ENCODE measurements around the gene INIP. TPM values are rescaled to one million over a fixed set of nuclear protein-coding genes. Genes with fewer than 3 reads are reported as not detected.

The INIP gene
- total and polyA plus RNA-seq, 9 of the 15 experiments (the other 6 are each of a cell fraction or from before 2014, with no cell fraction given): 11.9 to 87.9 (median 37.3) TPM

DNA sequence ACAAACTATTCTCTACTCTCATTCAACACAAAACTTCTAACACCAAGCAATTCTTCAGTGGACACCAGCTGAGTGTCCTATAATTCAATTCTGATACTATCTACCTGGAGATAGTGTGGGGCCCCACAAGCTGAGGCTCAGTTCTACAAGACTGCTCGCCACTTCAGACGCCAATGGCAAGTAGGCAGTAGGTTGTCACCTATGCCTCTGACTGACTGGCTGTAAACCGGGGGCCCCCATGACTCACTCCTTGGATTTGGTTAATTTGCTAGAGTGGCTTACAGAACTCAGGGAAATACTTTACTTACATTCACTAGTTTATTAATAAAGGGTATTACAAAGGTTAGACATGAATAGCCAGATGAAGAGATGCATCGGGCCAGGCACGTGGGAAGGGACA is 21.5 kb downstream of the INIP start:
- Histone ChIP-seq H3K4me1 (replicated peaks in 1 of 2; ENCODE audit: control insufficient read depth in 2 of 2, insufficient read depth in 2 of 2, low read length in 2 of 2) (no peaks in the 10 kb centered on the region; a peak in 1 of 5 replicates), H3K4me2 (ENCODE audit: insufficient read depth, low read length) (no peak overlapping the region), H2AFZ (ENCODE audit: low read depth, low read length) (no peak overlapping the region), H3K9ac (ENCODE audit: insufficient read depth in 1 of 2, low read depth in 2 of 2, low read length in 2 of 2) (no peak overlapping the region), H3K36me3 (ENCODE audit: control insufficient read depth, insufficient read depth, low read length) (peaks cover 70% of the 10 kb centered on the region), H3K9me3 (replicated peaks; ENCODE audit: control insufficient read depth, insufficient read depth, low read depth, low read length) (no peaks in the 10 kb centered on the region), H3K4me3 (no peak overlapping the region), H3K79me2 (ENCODE audit: control insufficient read depth, insufficient read depth, low read length) (peaks cover under 1% of the 10 kb centered on the region; the same call in 2 of the 3 replicates), H3K9me1 (ENCODE audit: control insufficient read depth, insufficient read depth, low read length) (no peaks in the 10 kb centered on the region), H3K27ac (ENCODE audit: extremely low read depth, low read depth, low read length) (no peak overlapping the region), H4K20me1 (replicated peaks; ENCODE audit: control insufficient read depth, insufficient read depth, low read length) (no peaks in the 10 kb centered on the region), H3K27me3 (ENCODE audit: control insufficient read depth in 2 of 2, insufficient read depth in 2 of 2, low read length in 2 of 2) (no peaks in the 10 kb centered on the region)
- no TSS peak for BruUV-seq (replicated peaks)
- POLR2A ChIA-PET: interaction anchor here (1.2 to 1.6 kb wide), 2 partner anchors 9 to 12 kb away, joined by 3 read pairs; no protein-coding TSS in a partner anchor
- WGBS (ENCODE audit: insufficient coverage, low coverage, missing lambda C conversion rate): 87% methylated on average over 5 of the region's 5 CpGs
- no peak for DNase-seq (ENCODE audit: extremely low read depth in 1 of 4, low spot score in 3 of 4)
- no peak for TF ChIP-seq ZNF263 (CRISPR knock-in tag; IDR thresholded peaks at IDR 0.05; ENCODE audit: borderline replicate concordance)
- TF ChIP-seq ZC3H8 (IDR thresholded peaks at IDR 0.05): no peak
- no peak for TF ChIP-seq HLTF (IDR thresholded peaks at IDR 0.05)
- TF ChIP-seq BRD9 (IDR thresholded peaks at IDR 0.05; ENCODE audit: low read depth, partially characterized antibody): no peak
- no peak for TF ChIP-seq YY1 (IDR thresholded peaks at IDR 0.05; ENCODE audit: borderline replicate concordance in 1 of 3, control insufficient read depth in 1 of 3, extremely low read depth in 1 of 3, insufficient read depth in 3 of 3, insufficient read length in 1 of 3, insufficient replicate concordance in 2 of 3, low read depth in 1 of 3, low read length in 2 of 3)
- TF ChIP-seq SMARCA4 (IDR thresholded peaks at IDR 0.05): no peak
- no peak for TF ChIP-seq SMARCC2 (IDR thresholded peaks at IDR 0.05; ENCODE audit: low read depth)
- TF ChIP-seq, protein P1, sequence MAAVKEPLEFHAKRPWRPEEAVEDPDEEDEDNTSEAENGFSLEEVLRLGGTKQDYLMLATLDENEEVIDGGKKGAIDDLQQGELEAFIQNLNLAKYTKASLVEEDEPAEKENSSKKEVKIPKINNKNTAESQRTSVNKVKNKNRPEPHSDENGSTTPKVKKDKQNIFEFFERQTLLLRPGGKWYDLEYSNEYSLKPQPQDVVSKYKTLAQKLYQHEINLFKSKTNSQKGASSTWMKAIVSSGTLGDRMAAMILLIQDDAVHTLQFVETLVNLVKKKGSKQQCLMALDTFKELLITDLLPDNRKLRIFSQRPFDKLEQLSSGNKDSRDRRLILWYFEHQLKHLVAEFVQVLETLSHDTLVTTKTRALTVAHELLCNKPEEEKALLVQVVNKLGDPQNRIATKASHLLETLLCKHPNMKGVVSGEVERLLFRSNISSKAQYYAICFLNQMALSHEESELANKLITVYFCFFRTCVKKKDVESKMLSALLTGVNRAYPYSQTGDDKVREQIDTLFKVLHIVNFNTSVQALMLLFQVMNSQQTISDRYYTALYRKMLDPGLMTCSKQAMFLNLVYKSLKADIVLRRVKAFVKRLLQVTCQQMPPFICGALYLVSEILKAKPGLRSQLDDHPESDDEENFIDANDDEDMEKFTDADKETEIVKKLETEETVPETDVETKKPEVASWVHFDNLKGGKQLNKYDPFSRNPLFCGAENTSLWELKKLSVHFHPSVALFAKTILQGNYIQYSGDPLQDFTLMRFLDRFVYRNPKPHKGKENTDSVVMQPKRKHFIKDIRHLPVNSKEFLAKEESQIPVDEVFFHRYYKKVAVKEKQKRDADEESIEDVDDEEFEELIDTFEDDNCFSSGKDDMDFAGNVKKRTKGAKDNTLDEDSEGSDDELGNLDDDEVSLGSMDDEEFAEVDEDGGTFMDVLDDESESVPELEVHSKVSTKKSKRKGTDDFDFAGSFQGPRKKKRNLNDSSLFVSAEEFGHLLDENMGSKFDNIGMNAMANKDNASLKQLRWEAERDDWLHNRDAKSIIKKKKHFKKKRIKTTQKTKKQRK (IDR thresholded peaks at IDR 0.05; ENCODE audit: borderline replicate concordance, low read depth, low read length): no peak
- no peak for TF ChIP-seq CBFB (CRISPR knock-in tag; IDR thresholded peaks at IDR 0.05)
- ATAC-seq: no peak
- no peak for FAIRE-seq
- intact Hi-C loops (cut with micrococcal nuclease) (no loop called here), in situ Hi-C loops (cut with MboI) (no loop called here)
- CTCF ChIA-PET (ENCODE audit: low intra/inter-chr PET ratio): interaction anchor here (0.6 kb wide), 1 partner anchor 1359 kb away, joined by 4 read pairs; no protein-coding TSS in a partner anchor
